GM18873 (cell line): Measurements from ENCODE around the gene TRIOBP.
"Not testable (repeated sequence)": the region's sequence is repeated elsewhere in the genome, so short reads cannot be mapped to it uniquely, and the experiment has no call there.

Experiments used
- ATAC-seq: cut with Tn5 transposase; IDR thresholded peaks from one replicate; pipeline ENCODE4 v1.9.1; 2021; ENCODE audit warnings: mild to moderate bottlenecking, moderate library complexity, moderate number of reproducible peaks; ENCODE audit not compliant: unreplicated experiment, low FRiP score

Gene TRIOBP

GRCh38 chr22:37771702-37772427 lies 75.0 kb downstream of the TRIOBP start:
- no peak for ATAC-seq

GRCh38 chr22:37774728-37775127 lies 77.9 kb downstream of the TRIOBP start:
- no peak for ATAC-seq

GRCh38 chr22:37775785-37776638 lies 79.2 kb downstream of the TRIOBP start:
- ATAC-seq, result no peak

GRCh38 chr22:37776639-37777005 lies 79.8 kb downstream of the TRIOBP start:
- no peak for ATAC-seq

GRCh38 chr22:37777122-37777687 lies 80.4 kb downstream of the TRIOBP start:
- no peak for ATAC-seq

GRCh38 chr22:37778370-37779009 lies 81.6 kb downstream of the TRIOBP start:
- no peak for ATAC-seq

- no peak for ATAC-seq
Observed at GRCh38 chr22:37781434-37782059, 84.7 kb downstream of the TRIOBP start.

GRCh38 chr22:37782340-37783168 lies 85.7 kb downstream of the TRIOBP start:
- no peak for ATAC-seq

GRCh38 chr22:37784829-37785495 lies 88.1 kb downstream of the TRIOBP start:
- ATAC-seq, result no peak

GRCh38 chr22:37790234-37790633 lies 93.4 kb downstream of the TRIOBP start:
- ATAC-seq, result no peak

GRCh38 chr22:37792494-37792893 lies 95.6 kb downstream of the TRIOBP start:
- ATAC-seq, result no peak

- no peak for ATAC-seq
Observed at GRCh38 chr22:37794376-37794775, 97.5 kb downstream of the TRIOBP start.

- ATAC-seq, result no peak
Observed at GRCh38 chr22:37796079-37796478, 99.2 kb downstream of the TRIOBP start.

- ATAC-seq, result not testable (repeated sequence)
Observed at GRCh38 chr22:37797259-37797658, 100.4 kb downstream of the TRIOBP start.

- no peak for ATAC-seq
Observed at GRCh38 chr22:37797874-37798500, 101.1 kb downstream of the TRIOBP start.

- not testable (repeated sequence) for ATAC-seq
Observed at GRCh38 chr22:37799979-37800378, 103.1 kb downstream of the TRIOBP start.

GRCh38 chr22:37801946-37802309 lies 105.1 kb downstream of the TRIOBP start:
- no peak for ATAC-seq

GRCh38 chr22:37802310-37803194 lies 105.7 kb downstream of the TRIOBP start:
- no peak for ATAC-seq
